HG03439 (cell line): ENCODE data around the gene CD151.
A peak's percentile ranks its signal among the peaks of the same experiment; 100 is the strongest.

Experiments used
- ATAC-seq: cut with Tn5 transposase; IDR thresholded peaks from one replicate; pipeline ENCODE4 v1.9.1; 2021; ENCODE audit warnings: mild to moderate bottlenecking, moderate library complexity; ENCODE audit not compliant: unreplicated experiment

Gene CD151

GRCh38 chr11:827897-828192 is 4.9 kb upstream of the CD151 start, which contains the start of gene CRACR2B:
CRACR2B (plus strand) TSS chr11:827919; CDS start chr11:828608, 689 bp downstream.
- no peak for ATAC-seq

GRCh38 chr11:828506-829175 is 4.1 kb upstream of the CD151 start:
- no peak for ATAC-seq

GRCh38 chr11:829176-829846 is 3.4 kb upstream of the CD151 start:
- ATAC-seq = no peak

DNA sequence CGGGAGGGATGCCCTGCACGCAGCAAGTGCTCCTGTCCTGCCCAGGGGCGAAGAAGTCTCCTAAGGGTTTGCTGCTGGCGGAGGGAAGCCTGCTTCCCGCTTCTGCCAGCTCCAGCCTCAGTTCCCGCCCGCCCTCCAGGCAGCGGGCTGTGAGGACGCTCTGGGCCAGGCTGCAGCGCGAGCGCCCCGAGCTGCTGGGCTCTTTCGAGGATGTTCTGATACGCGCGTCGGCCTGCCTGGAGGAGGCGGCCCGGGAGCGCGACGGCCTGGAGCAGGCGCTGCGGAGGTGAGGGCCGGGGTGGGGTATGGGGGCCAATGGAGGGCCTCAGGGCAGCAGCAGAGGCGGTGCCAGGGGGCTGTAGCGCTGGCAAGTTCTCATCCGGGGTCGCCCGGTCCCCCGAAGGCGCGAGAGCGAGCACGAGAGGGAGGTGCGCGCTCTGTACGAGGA is 2.9 kb upstream of the CD151 start:
- no peak for ATAC-seq

DNA sequence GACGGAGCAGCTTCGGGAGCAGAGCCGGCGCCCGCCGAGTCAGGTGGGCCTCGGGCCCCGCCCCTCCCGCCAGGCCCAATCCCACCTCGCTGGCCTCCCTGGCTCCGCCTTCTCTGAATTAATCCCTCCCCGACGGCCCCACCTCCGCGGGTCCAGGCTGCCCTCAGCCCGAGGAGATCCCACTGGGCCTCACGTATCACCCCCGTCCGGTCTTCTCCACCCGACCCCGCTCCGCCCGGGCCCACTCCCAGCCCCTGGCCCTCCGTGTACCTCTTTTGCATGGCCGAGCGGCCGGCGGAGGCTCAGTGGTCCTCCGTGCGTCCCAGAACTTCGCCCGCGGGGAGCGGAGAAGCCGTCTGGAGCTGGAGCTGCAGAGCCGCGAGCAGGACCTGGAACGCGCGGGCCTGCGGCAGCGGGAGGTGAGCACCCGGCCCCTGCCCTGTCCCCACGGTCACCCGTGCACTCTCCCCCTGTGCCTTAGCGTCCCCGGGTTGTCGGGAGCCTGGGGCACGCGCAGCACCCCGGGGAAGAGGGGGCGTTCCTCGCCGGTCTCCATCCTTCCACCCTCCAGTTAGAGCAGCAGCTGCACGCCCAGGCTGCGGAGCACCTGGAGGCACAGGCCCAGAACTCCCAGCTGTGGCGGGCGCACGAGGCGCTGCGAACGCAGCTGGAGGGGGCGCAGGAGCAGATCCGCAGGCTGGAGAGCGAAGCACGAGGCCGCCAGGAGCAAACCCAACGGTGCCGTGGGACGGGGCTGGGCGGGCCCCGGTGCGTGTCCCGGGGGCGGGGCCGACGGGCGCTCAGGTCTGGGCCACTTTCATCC is 2.2 kb upstream of the CD151 start:
- ATAC-seq = peak; percentile 28

DNA sequence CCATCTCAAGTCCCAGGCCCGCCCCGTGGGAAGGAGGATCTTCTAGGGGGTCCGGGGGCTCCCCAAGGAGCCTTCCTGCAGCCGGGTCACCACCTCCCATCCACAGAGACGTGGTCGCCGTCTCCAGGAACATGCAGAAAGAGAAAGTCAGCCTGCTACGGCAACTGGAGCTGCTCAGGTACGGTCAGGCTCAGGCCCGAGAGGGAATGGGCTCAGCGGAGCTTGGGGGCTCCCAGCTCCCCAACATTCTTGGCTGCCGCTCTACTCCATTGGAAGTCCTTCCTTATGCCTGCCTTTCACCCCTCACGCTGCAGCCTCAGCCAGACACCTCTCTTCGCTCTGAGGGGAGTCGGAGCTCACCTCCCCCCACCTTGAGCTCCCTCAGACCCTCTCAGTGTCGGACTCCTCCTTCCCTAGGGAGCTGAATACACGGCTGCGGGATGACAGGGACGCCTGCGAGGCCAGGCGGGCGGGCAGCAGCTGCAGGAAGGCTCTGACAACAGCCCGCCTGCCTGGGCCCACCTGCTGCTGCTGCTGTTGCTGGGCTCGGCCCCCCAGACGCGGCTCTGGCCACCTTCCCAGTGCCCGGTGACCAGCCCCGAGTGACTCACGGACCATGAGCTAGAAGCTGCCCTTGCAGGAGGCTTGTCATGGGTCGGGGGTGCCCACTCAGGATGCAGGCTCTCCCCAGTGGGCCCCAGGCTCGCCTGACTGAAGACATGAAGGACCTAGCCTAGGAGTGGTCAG is 1.5 kb upstream of the CD151 start:
- ATAC-seq = no peak

- no peak for ATAC-seq
These were observed 707 bp upstream of the CD151 start for GRCh38 chr11:831961-832528.

DNA sequence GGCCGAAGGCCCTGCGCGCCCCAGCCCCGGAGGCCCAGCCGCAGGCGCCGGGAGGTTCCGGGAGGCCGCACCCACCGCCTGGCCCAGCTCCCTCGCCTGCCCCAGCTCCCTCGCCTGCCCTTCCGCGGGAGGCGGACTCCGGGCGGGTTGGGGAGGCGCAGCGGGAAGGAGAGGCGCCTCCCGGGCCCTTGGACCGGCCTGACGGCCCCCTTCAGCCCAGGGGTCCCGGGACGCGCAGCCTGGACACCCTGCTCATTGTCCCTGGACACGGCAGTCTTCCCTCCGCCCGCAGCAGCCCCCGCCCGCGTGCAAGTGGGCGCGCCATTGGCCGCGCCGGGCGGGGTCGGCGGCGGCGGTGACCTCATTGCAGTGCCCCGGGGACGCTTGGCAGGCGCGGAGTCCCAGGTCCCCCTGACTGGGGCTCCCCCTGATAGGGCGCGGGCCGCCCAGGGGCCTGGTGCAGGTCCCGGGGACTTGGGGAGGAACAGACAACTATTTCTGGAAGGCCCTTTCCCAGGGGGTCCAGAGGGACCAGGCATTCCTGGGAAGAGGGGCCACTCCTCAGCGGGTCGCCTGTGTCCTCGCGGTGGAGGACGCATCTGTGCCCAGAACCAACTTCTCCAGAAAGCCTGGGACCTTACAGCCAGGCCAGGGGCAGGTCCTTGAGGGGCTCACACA is 501 bp downstream of the CD151 start:
- peak; percentile 6 for ATAC-seq

DNA sequence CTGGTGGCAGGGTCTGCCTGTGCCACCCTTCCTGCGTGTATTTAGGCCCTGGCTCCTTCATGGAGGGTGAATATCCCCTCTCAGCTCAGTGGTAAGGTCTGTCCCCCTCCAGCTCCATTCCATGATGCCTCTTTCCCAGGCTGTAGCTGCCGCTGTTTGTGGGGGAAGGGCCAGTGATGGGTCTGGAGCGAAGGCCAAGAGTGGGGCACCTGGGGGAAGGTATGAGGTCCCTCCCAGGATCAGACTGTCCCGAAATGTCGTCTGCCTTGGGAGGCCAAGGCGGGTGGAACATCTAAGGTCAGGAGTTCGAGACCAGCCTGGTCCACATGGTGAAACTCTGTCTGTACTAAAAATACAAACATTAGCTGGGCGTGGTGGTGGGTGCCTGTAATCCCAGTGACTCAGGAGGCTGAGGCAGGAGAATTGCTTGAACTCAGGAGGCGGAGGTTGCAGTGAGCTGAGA is 1.1 kb downstream of the CD151 start:
- no peak for ATAC-seq

DNA sequence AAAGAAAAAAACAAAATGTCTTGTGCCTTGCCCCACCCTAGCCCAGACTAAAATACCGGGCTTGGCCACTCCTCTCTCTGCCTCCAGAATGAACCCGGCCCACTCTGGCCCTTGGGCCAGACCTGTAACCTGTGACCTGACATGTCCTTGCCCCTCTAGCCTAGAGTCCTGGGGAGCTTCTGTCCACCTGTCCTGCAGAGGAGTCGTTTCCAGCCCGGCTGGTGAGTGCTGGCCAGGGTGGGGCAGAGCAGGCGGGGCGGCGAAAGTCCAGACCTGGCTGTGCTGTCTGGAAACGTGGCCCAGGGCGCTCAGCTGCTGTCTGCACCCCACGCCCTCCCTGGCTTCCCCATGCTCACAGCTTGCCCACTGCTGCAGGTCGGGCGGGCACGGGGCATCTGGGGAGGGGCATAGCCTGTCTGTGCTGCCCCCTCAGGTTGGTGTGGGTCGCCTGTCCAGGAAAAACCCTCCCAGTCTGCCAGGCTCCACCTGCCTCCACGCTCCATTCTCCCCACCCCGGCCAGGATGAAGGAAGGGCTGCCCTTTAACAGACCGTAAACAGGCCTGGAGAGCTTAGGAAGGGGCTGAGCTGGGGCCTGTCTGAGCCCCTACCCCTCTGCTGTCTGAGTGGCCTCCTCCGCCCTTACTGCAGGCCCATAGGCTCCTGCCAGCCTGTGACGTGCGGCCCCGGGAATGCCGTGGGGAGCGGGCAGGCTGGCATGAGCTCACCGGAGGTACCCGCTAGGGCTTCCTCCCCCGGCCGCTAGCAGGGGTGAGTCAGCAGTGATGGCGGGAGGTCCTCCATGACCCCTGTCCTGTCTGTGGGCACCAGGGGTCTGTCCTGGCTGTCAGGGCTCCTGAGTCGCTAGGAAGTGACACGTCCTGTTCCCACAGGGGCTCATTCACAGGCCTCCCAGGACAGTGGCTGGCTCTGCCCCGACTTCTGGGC is 1.9 kb downstream of the CD151 start:
- ATAC-seq = no peak

DNA sequence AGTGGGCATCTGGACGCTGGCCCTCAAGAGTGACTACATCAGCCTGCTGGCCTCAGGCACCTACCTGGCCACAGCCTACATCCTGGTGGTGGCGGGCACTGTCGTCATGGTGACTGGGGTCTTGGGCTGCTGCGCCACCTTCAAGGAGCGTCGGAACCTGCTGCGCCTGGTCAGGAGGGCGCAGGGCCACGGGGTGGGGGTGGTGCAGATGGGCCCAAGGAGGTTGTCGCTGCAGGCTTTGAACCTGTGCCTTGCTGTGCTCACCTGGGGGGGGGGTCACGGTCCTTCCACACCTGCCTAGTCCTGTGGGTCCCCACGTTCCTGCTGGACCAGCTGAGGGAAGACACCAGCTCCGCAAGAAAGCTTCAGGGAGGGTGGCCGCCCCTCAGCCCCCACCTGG is 3.5 kb downstream of the CD151 start:
- ATAC-seq = no peak

DNA sequence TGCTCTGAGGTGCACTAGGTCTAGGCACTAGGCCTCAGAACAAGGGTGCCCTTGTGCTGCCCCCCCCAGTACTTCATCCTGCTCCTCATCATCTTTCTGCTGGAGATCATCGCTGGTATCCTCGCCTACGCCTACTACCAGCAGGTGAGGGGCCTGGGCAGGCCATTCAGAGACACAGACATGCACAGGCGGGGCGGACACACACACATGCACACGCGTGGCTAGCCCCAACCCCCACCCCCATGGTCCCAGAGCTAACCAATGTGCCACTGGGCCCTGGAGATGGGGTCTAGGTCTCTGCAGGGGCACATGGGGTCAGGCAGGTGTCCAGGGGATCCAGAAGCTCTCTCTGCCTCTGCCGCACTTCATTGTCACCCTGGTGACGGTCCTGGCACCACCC is 3.9 kb downstream of the CD151 start:
- no peak for ATAC-seq

DNA sequence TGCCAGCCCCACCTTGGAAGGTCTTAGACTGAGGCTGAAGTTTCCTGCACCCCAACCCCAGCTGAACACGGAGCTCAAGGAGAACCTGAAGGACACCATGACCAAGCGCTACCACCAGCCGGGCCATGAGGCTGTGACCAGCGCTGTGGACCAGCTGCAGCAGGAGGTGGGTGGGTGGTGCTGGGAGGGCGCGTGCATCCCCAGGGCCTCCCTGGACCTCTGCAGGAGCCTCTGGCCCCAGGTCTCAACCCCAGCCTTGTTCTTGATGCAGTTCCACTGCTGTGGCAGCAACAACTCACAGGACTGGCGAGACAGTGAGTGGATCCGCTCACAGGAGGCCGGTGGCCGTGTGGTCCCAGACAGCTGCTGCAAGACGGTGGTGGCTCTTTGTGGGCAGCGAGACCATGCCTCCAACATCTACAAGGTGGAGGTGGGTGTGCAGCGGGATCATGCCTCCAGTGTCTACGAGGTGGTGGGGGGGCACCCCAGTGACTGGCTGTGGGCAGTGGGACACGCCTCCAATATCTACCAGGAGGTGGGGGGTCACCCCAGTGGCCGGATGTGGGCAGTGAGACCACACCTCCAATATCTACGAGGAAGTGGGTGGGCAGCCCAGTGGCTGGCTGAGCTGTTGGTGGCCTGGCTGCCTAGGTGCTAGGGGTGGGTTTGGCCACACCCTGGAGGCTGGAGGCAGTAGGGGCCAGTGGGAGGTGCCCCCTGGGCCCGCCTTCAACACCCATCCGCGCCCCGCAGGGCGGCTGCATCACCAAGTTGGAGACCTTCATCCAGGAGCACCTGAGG is 4.6 kb downstream of the CD151 start:
- ATAC-seq = no peak

DNA sequence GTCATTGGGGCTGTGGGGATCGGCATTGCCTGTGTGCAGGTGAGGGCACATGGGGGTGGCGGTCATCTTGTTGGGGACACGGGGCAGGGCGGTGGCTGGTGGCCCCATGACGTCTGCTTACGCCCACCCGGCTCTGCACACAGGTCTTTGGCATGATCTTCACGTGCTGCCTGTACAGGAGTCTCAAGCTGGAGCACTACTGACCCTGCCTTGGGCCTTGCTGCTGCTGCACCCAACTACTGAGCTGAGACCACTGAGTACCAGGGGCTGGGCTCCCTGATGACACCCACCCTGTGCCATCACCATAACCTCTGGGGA is 5.2 kb downstream of the CD151 start:
- no peak for ATAC-seq

- ATAC-seq = no peak
These were observed 5.9 kb downstream of the CD151 start for GRCh38 chr11:838441-839279.

- ATAC-seq = no peak
These were observed 6.5 kb downstream of the CD151 start for GRCh38 chr11:839280-839623.

DNA sequence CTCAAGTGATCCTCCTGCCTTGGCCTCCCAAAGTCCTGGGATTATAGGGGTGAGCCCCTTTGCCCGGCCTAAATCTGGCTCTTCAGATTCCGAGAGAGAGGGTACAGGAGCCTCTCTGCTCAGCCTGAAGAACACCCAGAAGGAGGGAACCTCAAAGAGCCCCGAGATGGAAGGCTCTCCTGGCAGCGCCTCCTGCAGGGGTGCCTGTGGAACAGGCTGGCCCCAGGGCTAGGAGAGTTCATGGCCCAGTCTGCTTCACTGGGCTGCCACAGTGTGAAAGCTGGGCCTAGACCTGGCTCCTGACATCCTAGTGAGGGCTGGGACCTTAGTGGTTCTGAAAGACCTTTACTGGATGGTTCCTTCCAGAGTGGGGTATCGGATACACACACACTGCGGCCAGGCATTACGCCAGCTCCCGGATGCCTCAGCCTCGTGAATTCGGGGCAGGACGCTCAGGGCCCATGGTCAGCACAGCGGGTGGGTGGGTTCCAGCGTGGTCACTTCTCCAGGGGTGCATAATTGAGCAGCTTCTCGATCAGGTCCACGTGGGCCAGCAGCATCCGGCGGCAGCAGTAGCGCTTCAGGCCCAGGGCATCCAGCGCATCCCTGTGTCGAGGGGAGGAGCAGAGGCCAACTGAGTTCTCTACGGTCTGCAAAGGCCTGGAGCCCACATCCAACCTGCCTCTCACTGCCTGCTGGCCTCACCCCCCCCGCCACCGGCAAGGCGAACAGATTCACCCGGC is 7.3 kb downstream of the CD151 start:
- ATAC-seq = no peak
